Stimulated activated CD8-positive, alpha-beta memory T cell treated with anti-CD3 and anti-CD28 coated beads, Interleukin-12 subunit alpha, Interleukin-12 subunit beta, amount 100 ng/mL, for 4 hours (primary cell): ENCODE results near the gene SPDYA.

Source experiments
- DNase-seq: peaks from one replicate; pipeline ENCODE4 v3.0.0-alpha.2; 2020; ENCODE audit warnings: low read depth

Gene SPDYA

GRCh38 chr2:28828382-28828781 lies 17.7 kb downstream of the SPDYA start:
- DNase-seq: no peak

GRCh38 chr2:28833740-28834470 lies 23.3 kb downstream of the SPDYA start:
- DNase-seq: no peak

- no peak for DNase-seq
Measured at GRCh38 chr2:28835781-28836180, 25.1 kb downstream of the SPDYA start.

- no peak for DNase-seq
Measured at GRCh38 chr2:28838971-28839370, 28.3 kb downstream of the SPDYA start.

- DNase-seq: no peak
Measured at GRCh38 chr2:28842042-28842441, 31.4 kb downstream of the SPDYA start.

GRCh38 chr2:28855193-28855592 lies 44.6 kb downstream of the SPDYA start:
- DNase-seq: no peak

GRCh38 chr2:28855977-28856376 lies 45.3 kb downstream of the SPDYA start:
- DNase-seq: no peak

GRCh38 chr2:28868611-28869010 lies 58.0 kb downstream of the SPDYA start:
- DNase-seq: no peak

- DNase-seq: no peak
Measured at GRCh38 chr2:28869494-28870145, 59.0 kb downstream of the SPDYA start.

GRCh38 chr2:28870146-28870891 lies 59.7 kb downstream of the SPDYA start, which contains the start of gene TRMT61B:
TRMT61B (minus strand) TSS chr2:28870309; CDS start chr2:28870277, 32 bp downstream.
- peak; percentile 95 for DNase-seq

GRCh38 chr2:28871620-28872019 lies 61.0 kb downstream of the SPDYA start:
- no peak for DNase-seq

- no peak for DNase-seq
Measured at GRCh38 chr2:28880193-28880592, 69.6 kb downstream of the SPDYA start.

GRCh38 chr2:28893488-28893887 lies 82.9 kb downstream of the SPDYA start:
- no peak for DNase-seq

- peak; percentile 98 for DNase-seq
Measured at GRCh38 chr2:28894470-28895188, 84.0 kb downstream of the SPDYA start, which contains the start of gene WDR43. WDR43 (plus strand) TSS chr2:28894667; CDS start chr2:28894699, 32 bp downstream.

- peak; percentile 28 for DNase-seq
Measured at GRCh38 chr2:28895189-28895893, 84.7 kb downstream of the SPDYA start.

GRCh38 chr2:28896906-28897305 lies 86.3 kb downstream of the SPDYA start:
- DNase-seq: no peak

- DNase-seq: no peak
Measured at GRCh38 chr2:28898048-28898447, 87.4 kb downstream of the SPDYA start.
